OCI-LY1 (cell line): ENCODE results near the gene TAGLN3.

Source experiments
- H2AFZ ChIP-seq: fragments of 200-600 bp; sonication (generic), shearing (Covaris generic); 2 replicates; pipeline ENCODE4 v1.6.0; 2014; ENCODE audit warnings: antibody characterized with exemption, mild to moderate bottlenecking, low read length
- H3F3A ChIP-seq: fragments of 200-600 bp; sonication (generic), shearing (Covaris generic); 2 replicates; pipeline ENCODE4 v1.6.0; 2014; ENCODE audit warnings: mild to moderate bottlenecking, antibody characterized with exemption, low read length, moderate library complexity; ENCODE audit not compliant: insufficient read depth
- H3K27ac ChIP-seq: fragments of 200-600 bp; sonication (generic); 2 replicates; pipeline ENCODE4 v1.5.1; 2014; ENCODE audit warnings: low read length, mixed run types, mild to moderate bottlenecking, low read depth; ENCODE audit not compliant: poor library complexity, severe bottlenecking
- H3K27me3 ChIP-seq: fragments of 200-600 bp; sonication (generic); 2 replicates; pipeline ENCODE4 v1.6.0; 2014; ENCODE audit warnings: antibody characterized with exemption, mild to moderate bottlenecking, low read length, moderate library complexity; ENCODE audit not compliant: insufficient read depth
- H3K36me3 ChIP-seq: fragments of 200-600 bp; sonication (generic); 2 replicates; pipeline ENCODE4 v1.6.1; 2014; ENCODE audit warnings: mild to moderate bottlenecking, antibody characterized with exemption, low read length, moderate library complexity, mixed read lengths; ENCODE audit not compliant: insufficient read depth
- H3K4me1 ChIP-seq: fragments of 200-600 bp; sonication (generic); 2 replicates; pipeline ENCODE4 v1.5.1; 2014; ENCODE audit warnings: mild to moderate bottlenecking, low read length, moderate library complexity; ENCODE audit not compliant: insufficient read depth, severe bottlenecking
- H3K4me2 ChIP-seq: fragments of 200-600 bp; sonication (generic), shearing (Covaris generic); 2 replicates; pipeline ENCODE4 v1.6.1; 2014; ENCODE audit warnings: low read length
- H3K4me3 ChIP-seq: fragments of 200-600 bp; sonication (generic); 2 replicates; pipeline ENCODE4 v1.5.1; 2014; ENCODE audit warnings: low read length, low read depth, mild to moderate bottlenecking, mixed read lengths; ENCODE audit not compliant: poor library complexity, severe bottlenecking
- H3K79me2 ChIP-seq: fragments of 200-600 bp; shearing (Covaris generic); 2 replicates; pipeline ENCODE4 v1.6.1; 2016; ENCODE audit warnings: mixed run types, low read length, mixed read lengths; ENCODE audit not compliant: insufficient read depth
- H3K9ac ChIP-seq: fragments of 200-600 bp; sonication (generic), shearing (Covaris generic); 2 replicates; pipeline ENCODE4 v1.6.1; 2014; ENCODE audit warnings: mild to moderate bottlenecking, low read length, mixed read lengths
- H3K9me2 ChIP-seq: fragments of 200-600 bp; sonication (generic), shearing (Covaris generic); 2 replicates; pipeline ENCODE4 v1.6.1; 2014; ENCODE audit warnings: low read depth, mild to moderate bottlenecking, low read length, mixed read lengths
- H3K9me3 ChIP-seq: fragments of 200-600 bp; shearing (Covaris generic); 2 replicates; pipeline ENCODE4 v1.6.1; 2014; ENCODE audit warnings: low read length, mixed read lengths
- H4K20me1 ChIP-seq: fragments of 200-600 bp; sonication (generic), shearing (Covaris generic); 2 replicates; pipeline ENCODE4 v1.6.0; 2016; ENCODE audit warnings: mild to moderate bottlenecking, low read length; ENCODE audit not compliant: insufficient read depth
- CTCF ChIP-seq: fragments of 200-600 bp; sonication (generic), shearing (Covaris generic); IDR thresholded peaks from 2 replicates; pipeline ENCODE4 v1.5.1; 2017; ENCODE audit warnings: mild to moderate bottlenecking, antibody characterized with exemption, low read length, moderate library complexity, mixed read lengths
- EZH2 ChIP-seq: fragments of 200-600 bp; sonication (generic), shearing (Covaris generic); IDR thresholded peaks from 2 replicates; pipeline ENCODE4 v1.8.0; 2017; ENCODE audit warnings: borderline replicate concordance, mixed run types, mild to moderate bottlenecking, antibody characterized with exemption, low read length, moderate library complexity, mixed read lengths

The TAGLN3 gene

GRCh38 chr3:112059497-112059896 lies 60.8 kb downstream of the TAGLN3 start:
- Histone ChIP-seq H3K9me2 (no peaks in the 10 kb centered on the region), H3K36me3 (no peaks in the 10 kb centered on the region), H3K27ac (no peak overlapping the region), H3K9ac (no peak overlapping the region), H3K9me3 (no peaks in the 10 kb centered on the region), H2AFZ (no peak overlapping the region), H4K20me1 (no peaks in the 10 kb centered on the region), H3K4me2 (no peak overlapping the region), H3K27me3 (no peaks in the 10 kb centered on the region), H3K4me1 (no peaks in the 10 kb centered on the region), H3K4me3 (no peak overlapping the region), H3K79me2 (no peaks in the 10 kb centered on the region), H3F3A (no peaks in the 10 kb centered on the region)
- TF ChIP-seq EZH2 (no peak), CTCF (no peak)

GRCh38 chr3:112061152-112061551 lies 62.4 kb downstream of the TAGLN3 start:
- H3K9me2 ChIP-seq, result no peaks in the 10 kb centered on the region
- no peaks in the 10 kb centered on the region for H4K20me1 ChIP-seq
- H3F3A ChIP-seq, result no peaks in the 10 kb centered on the region
- no peak overlapping the region for H3K4me3 ChIP-seq
- no peak overlapping the region for H3K4me2 ChIP-seq
- H3K9ac ChIP-seq, result no peak overlapping the region
- H3K36me3 ChIP-seq, result no peaks in the 10 kb centered on the region
- H3K27me3 ChIP-seq, result no peaks in the 10 kb centered on the region
- H3K79me2 ChIP-seq, result no peaks in the 10 kb centered on the region
- TF ChIP-seq EZH2 (no peak), CTCF (no peak)
- H3K27ac ChIP-seq, result no peak overlapping the region
- H3K4me1 ChIP-seq, result no peaks in the 10 kb centered on the region
- no peaks in the 10 kb centered on the region for H3K9me3 ChIP-seq
- H2AFZ ChIP-seq, result no peak overlapping the region
